Fibroblast of mammary gland (primary cell): ENCODE data around the gene S100A5.

Experiments
- DNase-seq: peaks from one replicate; pipeline ENCODE4 v3.0.0-alpha.2; 2010; ENCODE audit warnings: low read depth
- H3K4me3 ChIP-seq: 2 replicates; pipeline ENCODE4 v1.5.1; 2011; ENCODE audit warnings: low read depth, mild to moderate bottlenecking, low read length, moderate library complexity; ENCODE audit not compliant: control insufficient read depth
- CTCF ChIP-seq: conservative IDR thresholded peaks from 2 replicates; pipeline ENCODE4 v1.5.1; 2011; ENCODE audit warnings: low read depth, low read length, inconsistent platforms; ENCODE audit not compliant: control insufficient read depth, insufficient read depth

The S100A5 gene

GRCh38 chr1:153557877-153558276 is 17.1 kb upstream of the S100A5 start:
- no peak for DNase-seq
- TF ChIP-seq CTCF, result no peak
- H3K4me3 ChIP-seq, result no peak overlapping the region

GRCh38 chr1:153556348-153556747 is 15.6 kb upstream of the S100A5 start:
- no peak for DNase-seq
- no peak for TF ChIP-seq CTCF
- H3K4me3 ChIP-seq, result no peak overlapping the region

- H3K4me3 ChIP-seq, result no peak overlapping the region
- TF ChIP-seq CTCF, result no peak
- DNase-seq, result peak; percentile 69
These were observed 13.3 kb upstream of the S100A5 start for GRCh38 chr1:153553830-153554541.

- H3K4me3 ChIP-seq, result no peak overlapping the region
- TF ChIP-seq CTCF, result no peak
- DNase-seq, result no peak
These were observed 12.4 kb upstream of the S100A5 start for GRCh38 chr1:153553096-153553495.

GRCh38 chr1:153552335-153552734 is 11.6 kb upstream of the S100A5 start:
- DNase-seq, result no peak
- no peak overlapping the region for H3K4me3 ChIP-seq
- TF ChIP-seq CTCF, result no peak

GRCh38 chr1:153550827-153551500 is 10.2 kb upstream of the S100A5 start:
- no peak for TF ChIP-seq CTCF
- no peak overlapping the region for H3K4me3 ChIP-seq
- DNase-seq, result no peak
